A549 (cell line): Measurements from ENCODE around the gene SETDB2. TPM values are rescaled to one million over a fixed set of nuclear protein-coding genes. Genes with fewer than 3 reads are reported as not detected.

Experiments
- ATAC-seq, 2 experiments: fragments of 200-7000 bp in 1 of 2; fragments of >200 bp in 1 of 2; cut with Nextera tagmentation in 1 of 2; cut with Tn5 transposase in 1 of 2; 3 replicates each; pipeline versions ENCODE4 v1.8.0 to v1.9.1; 2018 to 2020; ENCODE audit warnings: mild to moderate bottlenecking in 1 of 2, moderate library complexity in 1 of 2
- CTCF ChIA-PET: fragments of 300-600 bp; sonication (Branson Sonifier 250); formaldehyde crosslinking; extraction: SDS; loops from one replicate; lab custom pipeline; 2021; ENCODE audit warnings: antibody characterized with exemption, inconsistent platforms; lab: Yijun Ruan, JAX
- POLR2A ChIA-PET: fragments of 350-600 bp; formaldehyde crosslinking; extraction: SDS; loops from one replicate; lab custom pipeline; 2021; ENCODE audit warnings: antibody characterized with exemption, inconsistent platforms; lab: Yijun Ruan, JAX
- DNase-seq, 2 experiments: peaks; one replicate each; pipeline versions ENCODE4 v3.0.0 to v3.0.0-alpha.2; 2011 to 2016; ENCODE audit warnings: low read depth in 1 of 2, low spot score in 1 of 2
- FAIRE-seq: peaks from 2 replicates; lab custom pipeline; 2011; peaks lifted over from hg19 to GRCh38; lab: Jason Lieb, UNC
- H3K27ac ChIP-seq, 2 experiments: fragments of >200 bp; sonication (Bioruptor Twin); formaldehyde crosslinking; 3 replicates each; pipeline ENCODE4 v1.5.1; 2016 to 2017
- H3K4me1 ChIP-seq: fragments of >200 bp; sonication (Bioruptor Twin); formaldehyde crosslinking; 3 replicates; pipeline ENCODE4 v1.6.1; 2016
- H3K4me2 ChIP-seq: fragments of >200 bp; sonication (Bioruptor Twin); formaldehyde crosslinking; 3 replicates; pipeline ENCODE4 v1.6.1; 2016
- H3K4me3 ChIP-seq: fragments of >200 bp; sonication (Bioruptor Twin); formaldehyde crosslinking; 3 replicates; pipeline ENCODE4 v1.5.1; 2016
- H3K9me3 ChIP-seq: fragments of >200 bp; sonication (Bioruptor Twin); formaldehyde crosslinking; 3 replicates; pipeline ENCODE4 v1.6.1; 2016
- BHLHE40 ChIP-seq: IDR thresholded peaks from 2 replicates; pipeline ENCODE4 v1.6.1; 2012; ENCODE audit warnings: low read depth, low read length, inconsistent platforms
- CBX2 ChIP-seq: fragments of 200-600 bp; sonication (generic); IDR thresholded peaks from 2 replicates; pipeline ENCODE4 v1.6.1; 2016; ENCODE audit warnings: low read depth, mild to moderate bottlenecking, borderline replicate concordance
- CBX8 ChIP-seq: fragments of 200-600 bp; sonication (generic); IDR thresholded peaks from 2 replicates; pipeline ENCODE4 v1.6.1; 2016
- CEBPB ChIP-seq, 2 experiments: fragments of >200 bp in 1 of 2; sonication (Bioruptor Twin) in 1 of 2; formaldehyde crosslinking in 1 of 2; IDR thresholded peaks; 2 replicates each; pipeline ENCODE4 v1.6.1; 2012 to 2016
- CHD2 ChIP-seq: fragments of 150-350 bp; IDR thresholded peaks from 2 replicates; pipeline ENCODE4 v1.6.1; 2014; ENCODE audit warnings: low read length; ENCODE audit not compliant: partially characterized antibody
- EP300 ChIP-seq, 2 experiments: fragments of >200 bp; sonication (Bioruptor Twin); formaldehyde crosslinking; IDR thresholded peaks; 2 replicates in 1 of 2; 3 replicates in 1 of 2; pipeline ENCODE4 v1.6.1; 2016 to 2017
- ESRRA ChIP-seq: fragments of 150-350 bp; IDR thresholded peaks from 2 replicates; pipeline ENCODE4 v1.6.1; 2014; ENCODE audit warnings: mild to moderate bottlenecking, low read length, borderline replicate concordance
- FOSL2 ChIP-seq, 2 experiments: fragments of 450-650 bp in 1 of 2; fragments of >200 bp in 1 of 2; sonication (Bioruptor Twin) in 1 of 2; formaldehyde crosslinking; IDR thresholded peaks; 2 replicates each; pipeline versions ENCODE4 v1.5.0 to v1.6.1; 2016 to 2020; ENCODE audit warnings: mild to moderate bottlenecking in 1 of 2, moderate library complexity in 1 of 2
- GATA3 ChIP-seq: IDR thresholded peaks from 2 replicates; pipeline ENCODE4 v1.6.1; 2012; ENCODE audit warnings: borderline replicate concordance
- HEYL ChIP-seq: fragments of 250-450 bp; sonication (Bioruptor Pico); IDR thresholded peaks from 2 replicates; pipeline ENCODE4 v1.8.0; 2021; ENCODE audit warnings: mild to moderate bottlenecking, moderate library complexity
- HOXA7 ChIP-seq: fragments of 250-450 bp; sonication (Bioruptor Pico); IDR thresholded peaks from 2 replicates; pipeline ENCODE4 v1.5.0; 2020; ENCODE audit warnings: mild to moderate bottlenecking, moderate library complexity
- HOXB5 ChIP-seq: fragments of 250-450 bp; sonication (Bioruptor Pico); IDR thresholded peaks from 2 replicates; pipeline ENCODE4 v1.5.0; 2020; ENCODE audit warnings: mild to moderate bottlenecking, moderate library complexity
- JUN ChIP-seq, 2 experiments: fragments of >200 bp; sonication (Bioruptor Twin); formaldehyde crosslinking; IDR thresholded peaks; 2 replicates in 1 of 2; 3 replicates in 1 of 2; pipeline ENCODE4 v1.6.1; 2016 to 2017
- JUNB ChIP-seq: fragments of >200 bp; sonication (Bioruptor Twin); formaldehyde crosslinking; IDR thresholded peaks from 2 replicates; pipeline ENCODE4 v1.6.1; 2016
- KDM1A ChIP-seq: fragments of 200-600 bp; sonication (generic); IDR thresholded peaks from 2 replicates; pipeline ENCODE4 v1.6.1; 2016; ENCODE audit warnings: low read depth, mild to moderate bottlenecking
- MAZ ChIP-seq: fragments of 150-350 bp; IDR thresholded peaks from 2 replicates; pipeline ENCODE4 v1.6.1; 2014; ENCODE audit warnings: antibody characterized with exemption, low read depth, low read length, borderline replicate concordance
- MYC ChIP-seq: IDR thresholded peaks from 2 replicates; pipeline ENCODE4 v1.6.1; 2012; ENCODE audit warnings: mild to moderate bottlenecking, inconsistent platforms, low read length, improper control_type of control experiment, borderline replicate concordance
- NPAS2 ChIP-seq: fragments of 250-450 bp; sonication (Bioruptor Pico); IDR thresholded peaks from 2 replicates; pipeline ENCODE4 v1.8.0; 2022; ENCODE audit warnings: mild to moderate bottlenecking, moderate library complexity, borderline replicate concordance
- RARB ChIP-seq: fragments of 250-450 bp; sonication (Bioruptor Pico); IDR thresholded peaks from 2 replicates; pipeline ENCODE4 v1.8.0; 2021; ENCODE audit warnings: mild to moderate bottlenecking, moderate library complexity
- SMC3 ChIP-seq: fragments of >200 bp; sonication (Bioruptor Twin); formaldehyde crosslinking; IDR thresholded peaks from 3 replicates; pipeline ENCODE4 v1.6.1; 2018; ENCODE audit warnings: inconsistent platforms
- ZFP36 ChIP-seq: fragments of 450-650 bp; IDR thresholded peaks from 2 replicates; pipeline ENCODE4 v1.6.1; 2014; ENCODE audit warnings: borderline replicate concordance; ENCODE audit not compliant: partially characterized antibody
- ZNF302 ChIP-seq: fragments of 250-450 bp; sonication (Bioruptor Pico); IDR thresholded peaks from 2 replicates; pipeline ENCODE4 v1.9.0; 2021; ENCODE audit warnings: inconsistent platforms, mild to moderate bottlenecking, moderate library complexity
- WGBS: methylation state at CpG from one replicate; pipeline ENCODE4 v1.1.6; 2017; ENCODE audit errors: missing lambda C conversion rate; 5-methylcytosine and 5-hydroxymethylcytosine counted together
- polyA plus RNA-seq, 4 experiments: library from polyadenylated mRNA; depleted of rRNA in 3 of 4; stranded (reverse); fragments of >200 nt; fragmentation: RNase III in 1 of 4; extraction: RNeasy Plus Mini Kit Qiagen cat#74134 plus additional on column Dnase treatment in 1 of 4; gene quantifications; 2 replicates in 3 of 4; 3 replicates in 1 of 4; pipeline ENCODE4 v1.2.3, GENCODE V29; 2011 to 2017
- TF ChIP-seq, protein P1 (sequence below): fragments of >200 bp; sonication (Bioruptor Twin); formaldehyde crosslinking; IDR thresholded peaks from 3 replicates; pipeline ENCODE4 v1.6.1; 2016
- TF ChIP-seq, protein P2 (sequence below): fragments of 200-600 bp; sonication (generic); IDR thresholded peaks from 2 replicates; pipeline ENCODE4 v1.6.1; 2016; ENCODE audit warnings: antibody characterized with exemption, mild to moderate bottlenecking, moderate library complexity
- TF ChIP-seq, protein P3 (sequence below): fragments of 250-450 bp; sonication (Bioruptor Pico); IDR thresholded peaks from 2 replicates; pipeline ENCODE4 v1.5.0; 2021; ENCODE audit warnings: mild to moderate bottlenecking, moderate library complexity, borderline replicate concordance
- TF ChIP-seq, protein P4 (sequence below): fragments of 250-450 bp; sonication (Bioruptor Pico); IDR thresholded peaks from 2 replicates; pipeline ENCODE4 v1.5.0; 2020; ENCODE audit warnings: low read depth, mild to moderate bottlenecking, moderate library complexity

SETDB2 gene
- polyA plus RNA-seq, 2 of the 4 experiments (the other 2 are of a cell fraction): 1.3 to 4.6 TPM

DNA sequence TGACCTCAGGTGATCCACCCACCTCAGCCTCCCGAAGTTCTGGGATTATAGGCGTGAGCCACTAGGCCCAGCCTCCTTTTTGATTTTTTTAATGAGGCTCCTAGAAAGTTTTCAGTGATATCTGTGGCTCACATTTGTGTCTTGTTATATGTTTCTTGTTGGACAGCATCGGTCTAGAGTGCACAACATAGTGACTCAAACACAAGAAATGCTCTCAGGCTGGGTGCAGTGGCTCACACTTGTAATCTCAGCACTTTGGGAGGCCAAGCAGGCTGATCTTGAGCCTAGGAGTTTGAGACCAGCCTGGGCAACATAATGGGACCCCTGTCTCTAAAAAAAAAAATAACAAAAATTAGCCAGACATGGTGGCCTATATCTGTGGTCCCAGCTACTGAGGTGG is 59.9 kb downstream of the SETDB2 start:
- DNase-seq (no peak), FAIRE-seq (no peak), ATAC-seq (no peak)
- Histone ChIP-seq H3K4me2 (no peak overlapping the region), H3K9me3 (no peaks in the 10 kb centered on the region), H3K4me3 (no peak overlapping the region), H3K4me1 (no peaks in the 10 kb centered on the region), H3K27ac (no peak overlapping the region)
- WGBS: 86% methylated on average over 3 of the region's 3 CpGs
- ChIA-PET CTCF (no interaction called here), POLR2A (no interaction called here)
- no peak for TF ChIP-seq MAZ

DNA sequence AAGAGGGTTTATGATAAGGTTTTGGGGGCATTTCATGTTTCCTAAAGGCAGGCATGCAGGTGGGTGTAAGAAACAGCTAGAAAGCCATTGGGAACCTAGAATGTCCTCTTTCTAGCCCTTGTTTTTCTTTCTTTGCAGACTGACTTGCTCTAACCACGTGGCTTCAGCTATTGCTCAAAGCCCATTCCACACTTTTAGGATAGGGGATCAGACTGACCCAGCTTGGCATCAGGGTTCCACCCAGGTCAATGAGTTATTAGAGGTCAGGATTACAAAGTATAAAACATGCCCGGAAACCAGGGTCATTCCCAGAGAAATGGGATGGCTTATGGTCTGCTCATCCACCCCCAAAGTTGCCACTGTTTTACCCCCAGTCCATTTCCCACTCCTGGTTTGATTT is 68.5 kb downstream of the SETDB2 start:
- CTCF ChIA-PET: no interaction called here
- POLR2A ChIA-PET: no interaction called here
- WGBS: 67% methylated on average over 2 of the region's 2 CpGs
- peaks cover 7% of the 10 kb centered on the region; the same call in 2 of the 3 replicates for H3K4me1 ChIP-seq
- TF ChIP-seq CBX8 (no peak), KDM1A (no peak), HEYL (CRISPR knock-in tag) (no peak), ZFP36 (no peak), HOXA7 (CRISPR knock-in tag) (no peak), MYC (no peak), HOXB5 (no peak), MAZ (no peak), CHD2 (no peak), SMC3 (no peak), CBX2 (no peak), NPAS2 (CRISPR knock-in tag) (no peak), GATA3 (no peak), JUNB (no peak)
- TF ChIP-seq, protein P1, sequence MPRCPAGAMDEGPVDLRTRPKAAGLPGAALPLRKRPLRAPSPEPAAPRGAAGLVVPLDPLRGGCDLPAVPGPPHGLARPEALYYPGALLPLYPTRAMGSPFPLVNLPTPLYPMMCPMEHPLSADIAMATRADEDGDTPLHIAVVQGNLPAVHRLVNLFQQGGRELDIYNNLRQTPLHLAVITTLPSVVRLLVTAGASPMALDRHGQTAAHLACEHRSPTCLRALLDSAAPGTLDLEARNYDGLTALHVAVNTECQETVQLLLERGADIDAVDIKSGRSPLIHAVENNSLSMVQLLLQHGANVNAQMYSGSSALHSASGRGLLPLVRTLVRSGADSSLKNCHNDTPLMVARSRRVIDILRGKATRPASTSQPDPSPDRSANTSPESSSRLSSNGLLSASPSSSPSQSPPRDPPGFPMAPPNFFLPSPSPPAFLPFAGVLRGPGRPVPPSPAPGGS: no peak
- TF ChIP-seq, protein P2, sequence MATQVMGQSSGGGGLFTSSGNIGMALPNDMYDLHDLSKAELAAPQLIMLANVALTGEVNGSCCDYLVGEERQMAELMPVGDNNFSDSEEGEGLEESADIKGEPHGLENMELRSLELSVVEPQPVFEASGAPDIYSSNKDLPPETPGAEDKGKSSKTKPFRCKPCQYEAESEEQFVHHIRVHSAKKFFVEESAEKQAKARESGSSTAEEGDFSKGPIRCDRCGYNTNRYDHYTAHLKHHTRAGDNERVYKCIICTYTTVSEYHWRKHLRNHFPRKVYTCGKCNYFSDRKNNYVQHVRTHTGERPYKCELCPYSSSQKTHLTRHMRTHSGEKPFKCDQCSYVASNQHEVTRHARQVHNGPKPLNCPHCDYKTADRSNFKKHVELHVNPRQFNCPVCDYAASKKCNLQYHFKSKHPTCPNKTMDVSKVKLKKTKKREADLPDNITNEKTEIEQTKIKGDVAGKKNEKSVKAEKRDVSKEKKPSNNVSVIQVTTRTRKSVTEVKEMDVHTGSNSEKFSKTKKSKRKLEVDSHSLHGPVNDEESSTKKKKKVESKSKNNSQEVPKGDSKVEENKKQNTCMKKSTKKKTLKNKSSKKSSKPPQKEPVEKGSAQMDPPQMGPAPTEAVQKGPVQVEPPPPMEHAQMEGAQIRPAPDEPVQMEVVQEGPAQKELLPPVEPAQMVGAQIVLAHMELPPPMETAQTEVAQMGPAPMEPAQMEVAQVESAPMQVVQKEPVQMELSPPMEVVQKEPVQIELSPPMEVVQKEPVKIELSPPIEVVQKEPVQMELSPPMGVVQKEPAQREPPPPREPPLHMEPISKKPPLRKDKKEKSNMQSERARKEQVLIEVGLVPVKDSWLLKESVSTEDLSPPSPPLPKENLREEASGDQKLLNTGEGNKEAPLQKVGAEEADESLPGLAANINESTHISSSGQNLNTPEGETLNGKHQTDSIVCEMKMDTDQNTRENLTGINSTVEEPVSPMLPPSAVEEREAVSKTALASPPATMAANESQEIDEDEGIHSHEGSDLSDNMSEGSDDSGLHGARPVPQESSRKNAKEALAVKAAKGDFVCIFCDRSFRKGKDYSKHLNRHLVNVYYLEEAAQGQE: no peak
- H3K9me3 ChIP-seq: no peaks in the 10 kb centered on the region
- ATAC-seq (no peak), DNase-seq (no peak), FAIRE-seq (no peak)
- H3K4me2 ChIP-seq: no peak overlapping the region
- H3K4me3 ChIP-seq: no peak overlapping the region
- H3K27ac ChIP-seq: no peak overlapping the region

DNA sequence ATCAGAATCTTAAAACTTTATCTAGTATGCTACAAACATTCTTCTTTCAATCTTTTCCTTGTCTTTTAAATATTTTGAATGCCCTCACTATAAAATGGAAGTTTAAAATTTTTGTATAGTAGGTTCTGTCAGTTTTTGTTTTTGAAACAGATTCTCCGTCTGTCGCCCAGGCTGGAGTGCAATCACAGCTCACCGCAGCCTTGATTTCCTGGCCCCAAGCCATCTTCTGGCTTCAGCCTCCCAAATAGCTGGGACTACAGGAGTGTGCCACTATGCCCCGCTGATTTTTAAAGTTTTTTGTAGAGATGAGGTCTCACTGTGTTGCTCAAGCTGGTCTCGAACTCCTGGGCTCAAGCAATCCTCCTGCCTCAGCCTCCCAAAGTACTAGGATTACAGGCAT is 72.4 kb downstream of the SETDB2 start:
- ATAC-seq: no peak
- POLR2A ChIA-PET: no interaction called here
- TF ChIP-seq CEBPB (IDR thresholded peaks at IDR 0.05): no peak
- TF ChIP-seq FOSL2 (IDR thresholded peaks at IDR 0.05): no peak
- no peak for TF ChIP-seq FOSL2 (CRISPR knock-in tag; IDR thresholded peaks at IDR 0.05)
- TF ChIP-seq, protein P3, sequence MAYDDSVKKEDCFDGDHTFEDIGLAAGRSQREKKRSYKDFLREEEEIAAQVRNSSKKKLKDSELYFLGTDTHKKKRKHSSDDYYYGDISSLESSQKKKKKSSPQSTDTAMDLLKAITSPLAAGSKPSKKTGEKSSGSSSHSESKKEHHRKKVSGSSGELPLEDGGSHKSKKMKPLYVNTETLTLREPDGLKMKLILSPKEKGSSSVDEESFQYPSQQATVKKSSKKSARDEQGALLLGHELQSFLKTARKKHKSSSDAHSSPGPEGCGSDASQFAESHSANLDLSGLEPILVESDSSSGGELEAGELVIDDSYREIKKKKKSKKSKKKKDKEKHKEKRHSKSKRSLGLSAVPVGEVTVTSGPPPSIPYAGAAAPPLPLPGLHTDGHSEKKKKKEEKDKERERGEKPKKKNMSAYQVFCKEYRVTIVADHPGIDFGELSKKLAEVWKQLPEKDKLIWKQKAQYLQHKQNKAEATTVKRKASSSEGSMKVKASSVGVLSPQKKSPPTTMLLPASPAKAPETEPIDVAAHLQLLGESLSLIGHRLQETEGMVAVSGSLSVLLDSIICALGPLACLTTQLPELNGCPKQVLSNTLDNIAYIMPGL (CRISPR knock-in tag): no peak
- no peak for TF ChIP-seq GATA3
- TF ChIP-seq RARB: no peak
- TF ChIP-seq ESRRA: no peak
- TF ChIP-seq, protein P4, sequence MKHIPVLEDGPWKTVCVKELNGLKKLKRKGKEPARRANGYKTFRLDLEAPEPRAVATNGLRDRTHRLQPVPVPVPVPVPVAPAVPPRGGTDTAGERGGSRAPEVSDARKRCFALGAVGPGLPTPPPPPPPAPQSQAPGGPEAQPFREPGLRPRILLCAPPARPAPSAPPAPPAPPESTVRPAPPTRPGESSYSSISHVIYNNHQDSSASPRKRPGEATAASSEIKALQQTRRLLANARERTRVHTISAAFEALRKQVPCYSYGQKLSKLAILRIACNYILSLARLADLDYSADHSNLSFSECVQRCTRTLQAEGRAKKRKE (CRISPR knock-in tag): no peak
- no peak for TF ChIP-seq ZNF302 (CRISPR knock-in tag)
- no peak for TF ChIP-seq JUN (IDR thresholded peaks at IDR 0.05)
- TF ChIP-seq BHLHE40: no peak
- TF ChIP-seq CHD2: no peak
- TF ChIP-seq EP300 (IDR thresholded peaks at IDR 0.05): no peak
- TF ChIP-seq, all 56 proteins: peak for 0
- no peak overlapping the region for H3K4me2 ChIP-seq
- WGBS: 88% methylated on average over 5 of the region's 5 CpGs
- FAIRE-seq (no peak), DNase-seq (no peak)
- H3K27ac ChIP-seq: no peak overlapping the region
- no peak overlapping the region for H3K4me3 ChIP-seq
- CTCF ChIA-PET: no interaction called here
- peaks cover 7% of the 10 kb centered on the region; the same call in 2 of the 3 replicates for H3K4me1 ChIP-seq
- no peaks in the 10 kb centered on the region for H3K9me3 ChIP-seq
